Right cardiac atrium (tissue), 5 donors: ENCODE measurements around the gene IMMP2L. TPM values are rescaled to one million over a fixed set of nuclear protein-coding genes. Genes with fewer than 3 reads are reported as not detected.
A peak's percentile ranks its signal among the peaks of the same experiment; 100 is the strongest.

ENCODE experiments used
- ATAC-seq, 2 donors: fragments of 200-7000 bp; cut with Tn5 transposase; one replicate each; pipeline versions ENCODE4 v1.8.0 to v1.9.1; 2020; ENCODE audit warnings: moderate library complexity in 2 of 2, mild to moderate bottlenecking in 1 of 2
- DNase-seq, 3 donors: peaks; one replicate each; pipeline ENCODE4 v3.0.0-alpha.2; 2020
- H3K27ac ChIP-seq: one replicate; pipeline ENCODE4 v1.5.1; 2013; ENCODE audit warnings: mild to moderate bottlenecking, low read length, control low read depth, moderate library complexity
- H3K27me3 ChIP-seq: one replicate; pipeline ENCODE4 v1.6.1; 2013; ENCODE audit not compliant: control insufficient read depth, insufficient read depth
- H3K4me1 ChIP-seq: one replicate; pipeline ENCODE4 v1.6.1; 2013; ENCODE audit warnings: low read length; ENCODE audit not compliant: control insufficient read depth, insufficient read depth
- H3K4me3 ChIP-seq: one replicate; pipeline ENCODE4 v1.5.1; 2013; ENCODE audit warnings: low read length, control low read depth
- H3K9me3 ChIP-seq: one replicate; pipeline ENCODE4 v1.6.1; 2013; ENCODE audit warnings: low read length; ENCODE audit not compliant: control insufficient read depth
- WGBS: extraction: QIAGEN DNeasy Blood & Tissue Kit; methylation state at CpG from one replicate; pipeline ENCODE4 v1.1.7; 2013; 5-methylcytosine and 5-hydroxymethylcytosine counted together
- intact Hi-C, 4 donors: fragments of 100-400 bp; cut with DNase I; formaldehyde crosslinking; loops; one replicate each; pipeline versions ENCODE4 v1.11.0 to v1.14.0; 2022 to 2023
- polyA plus RNA-seq: library from polyadenylated mRNA; stranded (reverse); fragments of 200-250 nt; gene quantifications from one replicate; pipeline ENCODE4 v1.2.3, GENCODE V29; 2013
- total RNA-seq, 4 donors: library from RNA; stranded (reverse); fragmentation: NEBNext Ultra II Directional; extraction: Animal tissue kit (Norgen Biotek cat#: 25700); gene quantifications; one replicate each; pipeline ENCODE4 v1.2.1, GENCODE V29; 2021
- donor health status: healthy with polysubstance abuse.
- donor health status: DM: no; HTN: yes; CAD: no.
- donor health status: DM: no; HTN: no; CAD: no.
- donor health status: DM: no; HTN: yes; CAD: no; lungs with severe emphysema.
- donor health status: DM: yes; HTN: yes; CAD: no.

Gene IMMP2L
- total and polyA plus RNA-seq, 5 donors = 6.6 to 16.2 (median 13.9) TPM

GRCh38 chr7:111410899-111411298 is 151.4 kb downstream of the IMMP2L start:
- DNase-seq (no peak), ATAC-seq (no peak)
- Histone ChIP-seq H3K9me3 (no peaks in the 10 kb centered on the region), H3K27me3 (no peaks in the 10 kb centered on the region), H3K4me1 (peaks cover 5% of the 10 kb centered on the region), H3K27ac (no peak overlapping the region), H3K4me3 (no peak overlapping the region)
- intact Hi-C loops = no loop called here

DNA sequence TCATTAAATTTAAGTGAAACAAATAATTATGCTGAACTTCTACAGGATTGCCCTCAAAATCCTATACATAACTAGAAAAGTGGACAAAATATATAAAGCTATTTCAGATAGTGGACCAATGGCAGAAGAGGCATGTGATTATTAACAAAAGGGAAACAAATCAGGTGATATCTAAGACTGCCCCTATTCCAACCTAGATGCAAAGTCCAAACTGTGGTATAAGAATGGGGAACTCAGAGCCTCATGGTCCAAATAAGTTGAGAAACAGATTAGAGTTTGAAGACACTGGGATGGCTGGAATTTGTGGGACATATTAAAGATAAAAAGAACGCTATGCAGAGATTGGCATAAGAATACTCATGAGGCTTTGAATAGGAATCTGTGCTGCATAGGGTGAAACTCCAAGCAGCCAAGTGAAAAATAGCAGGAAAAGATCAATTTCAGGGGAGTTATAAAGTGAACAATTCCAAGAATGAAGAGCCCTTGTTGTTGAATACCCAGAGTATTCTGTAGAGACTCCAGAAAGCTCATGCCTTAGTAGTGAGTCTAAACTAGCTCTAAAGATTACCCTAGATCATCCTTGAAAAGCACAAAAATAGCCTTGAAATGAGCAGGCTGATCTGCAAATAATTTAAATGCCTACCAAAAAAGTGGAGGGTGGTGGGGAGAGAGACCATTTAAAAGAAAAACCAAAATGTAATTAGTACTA is 152.4 kb downstream of the IMMP2L start:
- Histone ChIP-seq H3K27ac (no peak overlapping the region), H3K4me1 (peaks cover 5% of the 10 kb centered on the region), H3K27me3 (no peaks in the 10 kb centered on the region), H3K9me3 (no peaks in the 10 kb centered on the region), H3K4me3 (no peak overlapping the region)
- intact Hi-C loops = no loop called here
- WGBS = 60% methylated on average over 1 of the region's 1 CpG
- ATAC-seq (no peak), DNase-seq (no peak)

GRCh38 chr7:111408724-111409123 is 153.6 kb downstream of the IMMP2L start:
- DNase-seq (no peak), ATAC-seq (no peak)
- Histone ChIP-seq H3K27ac (no peak overlapping the region), H3K4me3 (no peak overlapping the region), H3K9me3 (no peaks in the 10 kb centered on the region), H3K27me3 (no peaks in the 10 kb centered on the region), H3K4me1 (peaks cover 2% of the 10 kb centered on the region)
- intact Hi-C loops = no loop called here

- no peak for DNase-seq
- no peaks in the 10 kb centered on the region for H3K4me1 ChIP-seq
- 96% methylated on average over 1 of the region's 1 CpG for WGBS
- intact Hi-C loops = no loop called here
- no peak for ATAC-seq
- no peaks in the 10 kb centered on the region for H3K27me3 ChIP-seq
- no peak overlapping the region for H3K4me3 ChIP-seq
- H3K27ac ChIP-seq = no peak overlapping the region
- no peaks in the 10 kb centered on the region for H3K9me3 ChIP-seq
These were observed 155.0 kb downstream of the IMMP2L start for GRCh38 chr7:111407258-111407657.

DNA sequence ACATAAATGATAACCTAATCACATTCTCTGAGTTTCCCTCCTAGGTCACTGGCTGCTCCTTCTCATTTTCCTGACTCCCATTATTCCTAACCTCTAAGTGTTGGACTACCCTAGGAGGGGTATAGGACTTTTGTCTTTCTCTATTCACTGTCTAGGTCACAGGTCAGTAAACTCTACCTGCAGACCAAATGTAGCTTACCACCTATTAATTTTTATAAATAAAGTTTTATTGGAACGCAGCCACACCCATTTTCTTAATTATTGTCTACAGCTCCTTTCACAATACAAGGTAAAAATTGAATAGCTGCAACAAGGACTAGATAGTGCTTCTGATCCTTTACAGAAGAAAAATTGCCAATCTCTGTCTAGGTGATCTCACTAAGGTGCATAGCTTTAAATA is 156.7 kb downstream of the IMMP2L start:
- WGBS = 95% methylated on average over 1 of the region's 1 CpG
- intact Hi-C loops = no loop called here
- ATAC-seq (no peak), DNase-seq (no peak)
- Histone ChIP-seq H3K4me3 (no peak overlapping the region), H3K9me3 (no peaks in the 10 kb centered on the region), H3K27ac (no peak overlapping the region), H3K27me3 (no peaks in the 10 kb centered on the region), H3K4me1 (no peaks in the 10 kb centered on the region)

GRCh38 chr7:111401516-111401915 is 160.8 kb downstream of the IMMP2L start:
- intact Hi-C loops = no loop called here

DNA sequence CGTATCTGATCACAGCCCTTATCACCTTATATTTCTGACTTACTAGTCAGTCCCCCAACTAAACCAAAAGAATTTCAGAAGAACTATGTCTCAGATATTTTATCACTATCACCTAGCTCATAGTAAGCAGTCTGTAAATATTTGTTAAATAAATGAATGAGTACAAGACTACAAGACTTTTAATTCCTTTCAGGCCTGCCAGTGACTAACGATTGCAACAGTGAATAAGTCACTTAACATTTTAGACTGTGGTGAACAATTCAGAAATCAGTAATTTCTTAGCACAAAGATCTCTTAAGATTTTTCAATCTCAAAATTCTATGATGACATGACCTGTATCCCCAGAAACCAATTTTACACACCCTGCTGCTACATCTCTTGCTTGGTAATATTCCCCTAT is 162.2 kb downstream of the IMMP2L start:
- Histone ChIP-seq H3K27me3 (no peaks in the 10 kb centered on the region), H3K27ac (no peak overlapping the region), H3K4me3 (no peak overlapping the region), H3K9me3 (no peaks in the 10 kb centered on the region), H3K4me1 (no peaks in the 10 kb centered on the region)
- DNase-seq (no peak), ATAC-seq (no peak)
- intact Hi-C loops = no loop called here
- 87% methylated on average over 2 of the region's 2 CpGs for WGBS

More at GRCh38 chr7:111401516-111401915, 160.8 kb downstream of the IMMP2L start:
- ATAC-seq (no peak), DNase-seq (no peak)
- Histone ChIP-seq H3K4me1 (no peaks in the 10 kb centered on the region), H3K27ac (no peak overlapping the region), H3K9me3 (no peaks in the 10 kb centered on the region), H3K4me3 (no peak overlapping the region), H3K27me3 (no peaks in the 10 kb centered on the region)
- 82% methylated on average over 3 of the region's 3 CpGs for WGBS

- no peak for DNase-seq
- 96% methylated on average over 4 of the region's 4 CpGs for WGBS
- ATAC-seq = no peak
- peaks cover 3% of the 10 kb centered on the region for H3K4me1 ChIP-seq
- intact Hi-C loops = no loop called here
- no peaks in the 10 kb centered on the region for H3K27me3 ChIP-seq
- no peaks in the 10 kb centered on the region for H3K9me3 ChIP-seq
- no peak overlapping the region for H3K27ac ChIP-seq
- H3K4me3 ChIP-seq = no peak overlapping the region
These were observed 167.4 kb downstream of the IMMP2L start for GRCh38 chr7:111394891-111395290.

- Histone ChIP-seq H3K27me3 (no peaks in the 10 kb centered on the region), H3K27ac (peak overlapping the region; percentile 1), H3K4me1 (peaks cover 3% of the 10 kb centered on the region), H3K4me3 (no peak overlapping the region), H3K9me3 (no peaks in the 10 kb centered on the region)
- intact Hi-C loops = no loop called here
- ATAC-seq (peak; percentile 81 to 89), DNase-seq (peak; percentile 34 to 66 (median 49))
- 41% methylated on average over 3 of the region's 3 CpGs for WGBS
These were observed 169.1 kb downstream of the IMMP2L start for GRCh38 chr7:111393011-111393754.

DNA sequence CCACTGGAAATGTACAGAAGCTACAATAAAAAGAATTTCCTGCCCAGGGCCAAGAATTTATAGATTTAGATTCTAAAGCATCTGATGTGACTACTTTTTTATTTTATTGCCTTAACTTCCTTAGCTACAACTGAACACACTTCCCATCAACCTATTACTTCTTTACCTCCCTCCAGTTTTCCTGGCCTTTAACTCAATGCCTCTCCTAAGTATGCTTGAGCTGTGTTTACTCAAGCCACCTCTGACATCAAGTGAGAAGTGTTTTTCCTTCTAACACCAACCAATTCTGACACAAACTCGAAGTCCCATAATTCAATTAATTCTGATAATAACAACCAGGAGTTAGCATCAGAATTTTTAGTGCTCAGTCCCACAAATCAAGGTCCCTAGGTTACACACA is 170.0 kb downstream of the IMMP2L start:
- no peaks in the 10 kb centered on the region for H3K9me3 ChIP-seq
- intact Hi-C loops = no loop called here
- WGBS = 63% methylated on average over 1 of the region's 1 CpG
- H3K4me3 ChIP-seq = no peak overlapping the region
- peaks cover 3% of the 10 kb centered on the region for H3K4me1 ChIP-seq
- ATAC-seq (no peak), DNase-seq (no peak)
- H3K27me3 ChIP-seq = no peaks in the 10 kb centered on the region
- H3K27ac ChIP-seq = peak overlapping the region; percentile 1

GRCh38 chr7:111390000-111390399 is 172.3 kb downstream of the IMMP2L start:
- ATAC-seq (no peak), DNase-seq (no peak)
- intact Hi-C loops = no loop called here
- no peak overlapping the region for H3K4me3 ChIP-seq
- no peaks in the 10 kb centered on the region for H3K9me3 ChIP-seq
- WGBS = 97% methylated on average over 4 of the region's 4 CpGs
- no peak overlapping the region for H3K27ac ChIP-seq
- peaks cover 3% of the 10 kb centered on the region for H3K4me1 ChIP-seq
- no peaks in the 10 kb centered on the region for H3K27me3 ChIP-seq
